Measurements from ENCODE around the gene GNB3.

DNA sequence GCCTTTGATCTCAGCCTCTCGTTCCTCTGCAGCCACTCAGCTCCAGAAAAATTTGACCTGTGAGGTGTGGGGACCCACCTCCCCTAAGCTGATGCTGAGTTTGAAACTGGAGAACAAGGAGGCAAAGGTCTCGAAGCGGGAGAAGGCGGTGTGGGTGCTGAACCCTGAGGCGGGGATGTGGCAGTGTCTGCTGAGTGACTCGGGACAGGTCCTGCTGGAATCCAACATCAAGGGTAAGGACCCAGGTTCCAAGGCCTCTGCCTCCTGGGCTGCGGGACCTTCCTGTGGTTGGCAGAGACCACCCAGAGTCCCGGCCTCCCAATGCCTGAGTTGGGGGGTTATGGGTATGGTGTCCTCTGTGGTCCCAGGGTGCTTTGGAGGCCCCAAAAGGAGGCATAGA is 23.6 kb upstream of the GNB3 start:
- TF ChIP-seq, protein P1, sequence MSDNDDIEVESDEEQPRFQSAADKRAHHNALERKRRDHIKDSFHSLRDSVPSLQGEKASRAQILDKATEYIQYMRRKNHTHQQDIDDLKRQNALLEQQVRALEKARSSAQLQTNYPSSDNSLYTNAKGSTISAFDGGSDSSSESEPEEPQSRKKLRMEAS (IDR thresholded peaks at IDR 0.05), result no peak
- TF ChIP-seq HNF4A (conservative IDR thresholded peaks at IDR 0.05), result no peak
- TF ChIP-seq, protein P2, sequence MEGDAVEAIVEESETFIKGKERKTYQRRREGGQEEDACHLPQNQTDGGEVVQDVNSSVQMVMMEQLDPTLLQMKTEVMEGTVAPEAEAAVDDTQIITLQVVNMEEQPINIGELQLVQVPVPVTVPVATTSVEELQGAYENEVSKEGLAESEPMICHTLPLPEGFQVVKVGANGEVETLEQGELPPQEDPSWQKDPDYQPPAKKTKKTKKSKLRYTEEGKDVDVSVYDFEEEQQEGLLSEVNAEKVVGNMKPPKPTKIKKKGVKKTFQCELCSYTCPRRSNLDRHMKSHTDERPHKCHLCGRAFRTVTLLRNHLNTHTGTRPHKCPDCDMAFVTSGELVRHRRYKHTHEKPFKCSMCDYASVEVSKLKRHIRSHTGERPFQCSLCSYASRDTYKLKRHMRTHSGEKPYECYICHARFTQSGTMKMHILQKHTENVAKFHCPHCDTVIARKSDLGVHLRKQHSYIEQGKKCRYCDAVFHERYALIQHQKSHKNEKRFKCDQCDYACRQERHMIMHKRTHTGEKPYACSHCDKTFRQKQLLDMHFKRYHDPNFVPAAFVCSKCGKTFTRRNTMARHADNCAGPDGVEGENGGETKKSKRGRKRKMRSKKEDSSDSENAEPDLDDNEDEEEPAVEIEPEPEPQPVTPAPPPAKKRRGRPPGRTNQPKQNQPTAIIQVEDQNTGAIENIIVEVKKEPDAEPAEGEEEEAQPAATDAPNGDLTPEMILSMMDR (IDR thresholded peaks at IDR 0.05; ENCODE audit: low read depth, low read length, missing input control), result no peak
- no peak for TF ChIP-seq NR2F2 (IDR thresholded peaks at IDR 0.05)
- no peak for TF ChIP-seq FOXA1 (IDR thresholded peaks at IDR 0.05)
- no peak for TF ChIP-seq TAF1 (conservative IDR thresholded peaks at IDR 0.05)
- no peak for TF ChIP-seq GABPA (IDR thresholded peaks at IDR 0.05 in 1 of 2, conservative IDR thresholded peaks at IDR 0.05 in 1 of 2)
- TF ChIP-seq EGR1 (IDR thresholded peaks at IDR 0.05; ENCODE audit: low read depth in 2 of 2), result no peak
